SK-N-SH treated with all-trans-retinoic acid at 6 μM for 48 hours (cell line): ENCODE data around the gene ADAMTS13.

Experiments used
- CREB5 ChIP-seq: fragments of 250-450 bp; sonication (Bioruptor Pico); IDR thresholded peaks from 2 replicates; pipeline ENCODE4 v1.5.1; 2020; ENCODE audit warnings: low read depth, mild to moderate bottlenecking, moderate library complexity
- CSRNP3 ChIP-seq: fragments of 250-450 bp; sonication (Bioruptor Pico); IDR thresholded peaks from 2 replicates; pipeline ENCODE4 v1.5.1; 2021; ENCODE audit warnings: mild to moderate bottlenecking, moderate library complexity
- GLIS3 ChIP-seq: fragments of 250-450 bp; sonication (Bioruptor Pico); IDR thresholded peaks from 2 replicates; pipeline ENCODE4 v1.5.0; 2020; ENCODE audit warnings: mild to moderate bottlenecking, moderate library complexity
- PATZ1 ChIP-seq: fragments of 250-450 bp; sonication (Bioruptor Pico); IDR thresholded peaks from 2 replicates; pipeline ENCODE4 v1.8.0; 2020; ENCODE audit warnings: mild to moderate bottlenecking, moderate library complexity, borderline replicate concordance
- PPARA ChIP-seq: fragments of 250-450 bp; sonication (Bioruptor Pico); IDR thresholded peaks from 2 replicates; pipeline ENCODE4 v1.5.0; 2020; ENCODE audit warnings: mild to moderate bottlenecking, borderline replicate concordance
- SNAI2 ChIP-seq: fragments of 250-450 bp; sonication (Bioruptor Pico); IDR thresholded peaks from 2 replicates; pipeline ENCODE4 v1.5.0; 2020; ENCODE audit warnings: mild to moderate bottlenecking, moderate library complexity
- TCF4 ChIP-seq: fragments of 250-450 bp; sonication (Bioruptor Pico); IDR thresholded peaks from 2 replicates; pipeline ENCODE4 v1.8.0; 2021; ENCODE audit warnings: mild to moderate bottlenecking, moderate library complexity, borderline replicate concordance
- ZC3H10 ChIP-seq: fragments of 250-450 bp; sonication (Bioruptor Pico); IDR thresholded peaks from 2 replicates; pipeline ENCODE4 v1.5.1; 2021; ENCODE audit warnings: mild to moderate bottlenecking, moderate library complexity
- ZFP3 ChIP-seq: fragments of 250-450 bp; sonication (Bioruptor Pico); IDR thresholded peaks from 2 replicates; pipeline ENCODE4 v1.5.0; 2020; ENCODE audit warnings: mild to moderate bottlenecking, moderate library complexity
- ZFP30 ChIP-seq: fragments of 450-650 bp; formaldehyde crosslinking; IDR thresholded peaks from 2 replicates; pipeline ENCODE4 v1.5.0; 2022; ENCODE audit warnings: mild to moderate bottlenecking, moderate library complexity
- ZNF565 ChIP-seq: fragments of 450-650 bp; formaldehyde crosslinking; conservative IDR thresholded peaks from 2 replicates; pipeline ENCODE4 v1.5.0; 2020; ENCODE audit warnings: low read depth, mild to moderate bottlenecking, moderate library complexity
- ZNF70 ChIP-seq: fragments of 450-650 bp; formaldehyde crosslinking; IDR thresholded peaks from 2 replicates; pipeline ENCODE4 v1.5.0; 2020; ENCODE audit warnings: mild to moderate bottlenecking, moderate library complexity
- ZNF8 ChIP-seq: fragments of 450-650 bp; formaldehyde crosslinking; IDR thresholded peaks from 2 replicates; pipeline ENCODE4 v1.5.0; 2020; ENCODE audit warnings: mild to moderate bottlenecking, moderate library complexity

GRCh38 chr9:133426011-133426410, 3.8 kb downstream of the ADAMTS13 start:
- no peak for TF ChIP-seq ZNF8 (CRISPR knock-in tag)
- no peak for TF ChIP-seq ZFP30
- TF ChIP-seq PATZ1 (CRISPR knock-in tag) = no peak
- no peak for TF ChIP-seq ZFP3
- TF ChIP-seq SNAI2 = no peak
- no peak for TF ChIP-seq CSRNP3 (CRISPR knock-in tag)
- no peak for TF ChIP-seq ZNF70
- TF ChIP-seq GLIS3 (CRISPR knock-in tag) = no peak
- no peak for TF ChIP-seq TCF4
- no peak for TF ChIP-seq PPARA
- no peak for TF ChIP-seq ZNF565 (CRISPR knock-in tag)
- TF ChIP-seq ZC3H10 = no peak
- no peak for TF ChIP-seq CREB5 (CRISPR knock-in tag)
